OCI-LY7 (cell line): Measurements from ENCODE around the gene AR.

Source experiments
- EZH2phosphoT487 ChIP-seq: fragments of 200-600 bp; sonication (generic); IDR thresholded peaks from 2 replicates; pipeline ENCODE4 v1.6.1; 2018; ENCODE audit warnings: low read depth, borderline replicate concordance, mild to moderate bottlenecking, mixed run types, antibody characterized with exemption, low read length, moderate library complexity, mixed read lengths
- TF ChIP-seq, protein P1 (sequence below): fragments of 200-600 bp; sonication (generic); conservative IDR thresholded peaks from 2 replicates; pipeline ENCODE4 v1.5.1; 2014; ENCODE audit warnings: mild to moderate bottlenecking, antibody characterized with exemption, low read length, moderate library complexity, mixed read lengths

DNA sequence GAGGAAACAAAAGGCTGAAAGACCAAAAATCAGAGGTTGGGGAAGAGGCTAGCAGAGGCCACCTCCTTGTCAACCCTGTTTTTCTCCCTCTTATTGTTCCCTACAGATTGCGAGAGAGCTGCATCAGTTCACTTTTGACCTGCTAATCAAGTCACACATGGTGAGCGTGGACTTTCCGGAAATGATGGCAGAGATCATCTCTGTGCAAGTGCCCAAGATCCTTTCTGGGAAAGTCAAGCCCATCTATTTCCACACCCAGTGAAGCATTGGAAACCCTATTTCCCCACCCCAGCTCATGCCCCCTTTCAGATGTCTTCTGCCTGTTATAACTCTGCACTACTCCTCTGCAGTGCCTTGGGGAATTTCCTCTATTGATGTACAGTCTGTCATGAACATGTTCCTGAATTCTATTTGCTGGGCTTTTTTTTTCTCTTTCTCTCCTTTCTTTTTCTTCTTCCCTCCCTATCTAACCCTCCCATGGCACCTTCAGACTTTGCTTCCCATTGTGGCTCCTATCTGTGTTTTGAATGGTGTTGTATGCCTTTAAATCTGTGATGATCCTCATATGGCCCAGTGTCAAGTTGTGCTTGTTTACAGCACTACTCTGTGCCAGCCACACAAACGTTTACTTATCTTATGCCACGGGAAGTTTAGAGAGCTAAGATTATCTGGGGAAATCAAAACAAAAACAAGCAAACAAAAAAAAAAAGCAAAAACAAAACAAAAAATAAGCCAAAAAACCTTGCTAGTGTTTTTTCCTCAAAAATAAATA is 179.9 kb downstream of the AR start:
- TF ChIP-seq, protein P1, sequence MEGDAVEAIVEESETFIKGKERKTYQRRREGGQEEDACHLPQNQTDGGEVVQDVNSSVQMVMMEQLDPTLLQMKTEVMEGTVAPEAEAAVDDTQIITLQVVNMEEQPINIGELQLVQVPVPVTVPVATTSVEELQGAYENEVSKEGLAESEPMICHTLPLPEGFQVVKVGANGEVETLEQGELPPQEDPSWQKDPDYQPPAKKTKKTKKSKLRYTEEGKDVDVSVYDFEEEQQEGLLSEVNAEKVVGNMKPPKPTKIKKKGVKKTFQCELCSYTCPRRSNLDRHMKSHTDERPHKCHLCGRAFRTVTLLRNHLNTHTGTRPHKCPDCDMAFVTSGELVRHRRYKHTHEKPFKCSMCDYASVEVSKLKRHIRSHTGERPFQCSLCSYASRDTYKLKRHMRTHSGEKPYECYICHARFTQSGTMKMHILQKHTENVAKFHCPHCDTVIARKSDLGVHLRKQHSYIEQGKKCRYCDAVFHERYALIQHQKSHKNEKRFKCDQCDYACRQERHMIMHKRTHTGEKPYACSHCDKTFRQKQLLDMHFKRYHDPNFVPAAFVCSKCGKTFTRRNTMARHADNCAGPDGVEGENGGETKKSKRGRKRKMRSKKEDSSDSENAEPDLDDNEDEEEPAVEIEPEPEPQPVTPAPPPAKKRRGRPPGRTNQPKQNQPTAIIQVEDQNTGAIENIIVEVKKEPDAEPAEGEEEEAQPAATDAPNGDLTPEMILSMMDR = no peak
- no peak for TF ChIP-seq EZH2phosphoT487
